A549 (cell line): ENCODE results near the gene PLEKHA7. TPM values are rescaled to one million over a fixed set of nuclear protein-coding genes. Genes with fewer than 3 reads are reported as not detected.
"Not testable (repeated sequence)": the region's sequence is repeated elsewhere in the genome, so short reads cannot be mapped to it uniquely, and the experiment has no call there.

Experiments
- ATAC-seq, 2 experiments: fragments of 200-7000 bp in 1 of 2; fragments of >200 bp in 1 of 2; cut with Nextera tagmentation in 1 of 2; cut with Tn5 transposase in 1 of 2; 3 replicates each; pipeline versions ENCODE4 v1.8.0 to v1.9.1; 2018 to 2020; ENCODE audit warnings: mild to moderate bottlenecking in 1 of 2, moderate library complexity in 1 of 2
- CTCF ChIA-PET: fragments of 300-600 bp; sonication (Branson Sonifier 250); formaldehyde crosslinking; extraction: SDS; loops from one replicate; lab custom pipeline; 2021; ENCODE audit warnings: antibody characterized with exemption, inconsistent platforms; lab: Yijun Ruan, JAX
- POLR2A ChIA-PET: fragments of 350-600 bp; formaldehyde crosslinking; extraction: SDS; loops from one replicate; lab custom pipeline; 2021; ENCODE audit warnings: antibody characterized with exemption, inconsistent platforms; lab: Yijun Ruan, JAX
- DNase-seq, 2 experiments: peaks; one replicate each; pipeline versions ENCODE4 v3.0.0 to v3.0.0-alpha.2; 2011 to 2016; ENCODE audit warnings: low read depth in 1 of 2, low spot score in 1 of 2
- FAIRE-seq: peaks from 2 replicates; lab custom pipeline; 2011; peaks lifted over from hg19 to GRCh38; lab: Jason Lieb, UNC
- H3K27ac ChIP-seq, 2 experiments: fragments of >200 bp; sonication (Bioruptor Twin); formaldehyde crosslinking; 3 replicates each; pipeline ENCODE4 v1.5.1; 2016 to 2017
- H3K4me1 ChIP-seq: fragments of >200 bp; sonication (Bioruptor Twin); formaldehyde crosslinking; 3 replicates; pipeline ENCODE4 v1.6.1; 2016
- H3K4me2 ChIP-seq: fragments of >200 bp; sonication (Bioruptor Twin); formaldehyde crosslinking; 3 replicates; pipeline ENCODE4 v1.6.1; 2016
- H3K4me3 ChIP-seq: fragments of >200 bp; sonication (Bioruptor Twin); formaldehyde crosslinking; 3 replicates; pipeline ENCODE4 v1.5.1; 2016
- H3K9me3 ChIP-seq: fragments of >200 bp; sonication (Bioruptor Twin); formaldehyde crosslinking; 3 replicates; pipeline ENCODE4 v1.6.1; 2016
- ATOH8 ChIP-seq: fragments of 250-450 bp; sonication (Bioruptor Pico); IDR thresholded peaks from 2 replicates; pipeline ENCODE4 v1.5.0; 2020; ENCODE audit warnings: low read depth, mild to moderate bottlenecking, moderate library complexity
- BHLHE40 ChIP-seq: IDR thresholded peaks from 2 replicates; pipeline ENCODE4 v1.6.1; 2012; ENCODE audit warnings: low read depth, low read length, inconsistent platforms
- CBX2 ChIP-seq: fragments of 200-600 bp; sonication (generic); IDR thresholded peaks from 2 replicates; pipeline ENCODE4 v1.6.1; 2016; ENCODE audit warnings: low read depth, mild to moderate bottlenecking, borderline replicate concordance
- CHD2 ChIP-seq: fragments of 150-350 bp; IDR thresholded peaks from 2 replicates; pipeline ENCODE4 v1.6.1; 2014; ENCODE audit warnings: low read length; ENCODE audit not compliant: partially characterized antibody
- CHD4 ChIP-seq: fragments of 200-600 bp; sonication (generic); IDR thresholded peaks from 2 replicates; pipeline ENCODE4 v1.6.1; 2016; ENCODE audit warnings: antibody characterized with exemption, mild to moderate bottlenecking, borderline replicate concordance
- GATA3 ChIP-seq: IDR thresholded peaks from 2 replicates; pipeline ENCODE4 v1.6.1; 2012; ENCODE audit warnings: borderline replicate concordance
- HDAC2 ChIP-seq: fragments of 200-600 bp; sonication (generic); IDR thresholded peaks from 2 replicates; pipeline ENCODE4 v1.6.1; 2016
- HOXB13 ChIP-seq: fragments of 250-450 bp; sonication (Bioruptor Pico); IDR thresholded peaks from 2 replicates; pipeline ENCODE4 v1.5.0; 2020; ENCODE audit warnings: low read depth, mild to moderate bottlenecking, moderate library complexity
- HOXB5 ChIP-seq: fragments of 250-450 bp; sonication (Bioruptor Pico); IDR thresholded peaks from 2 replicates; pipeline ENCODE4 v1.5.0; 2020; ENCODE audit warnings: mild to moderate bottlenecking, moderate library complexity
- JUN ChIP-seq, 2 experiments: fragments of >200 bp; sonication (Bioruptor Twin); formaldehyde crosslinking; IDR thresholded peaks; 2 replicates in 1 of 2; 3 replicates in 1 of 2; pipeline ENCODE4 v1.6.1; 2016 to 2017
- JUNB ChIP-seq: fragments of >200 bp; sonication (Bioruptor Twin); formaldehyde crosslinking; IDR thresholded peaks from 2 replicates; pipeline ENCODE4 v1.6.1; 2016
- MAX ChIP-seq: IDR thresholded peaks from 2 replicates; pipeline ENCODE4 v1.6.1; 2012
- MAZ ChIP-seq: fragments of 150-350 bp; IDR thresholded peaks from 2 replicates; pipeline ENCODE4 v1.6.1; 2014; ENCODE audit warnings: antibody characterized with exemption, low read depth, low read length, borderline replicate concordance
- MYC ChIP-seq: IDR thresholded peaks from 2 replicates; pipeline ENCODE4 v1.6.1; 2012; ENCODE audit warnings: mild to moderate bottlenecking, inconsistent platforms, low read length, improper control_type of control experiment, borderline replicate concordance
- NFE2L2 ChIP-seq: fragments of 150-350 bp; conservative IDR thresholded peaks from 2 replicates; pipeline ENCODE4 v1.6.1; 2014; ENCODE audit warnings: low read length
- POLR2A ChIP-seq: IDR thresholded peaks from 2 replicates; pipeline ENCODE4 v1.6.1; 2012; ENCODE audit warnings: mild to moderate bottlenecking, low read length
- RFX5 ChIP-seq: fragments of 450-650 bp; IDR thresholded peaks from 2 replicates; pipeline ENCODE4 v1.7.1; 2014; ENCODE audit warnings: antibody characterized with exemption, mild to moderate bottlenecking, moderate library complexity
- SMC3 ChIP-seq: fragments of >200 bp; sonication (Bioruptor Twin); formaldehyde crosslinking; IDR thresholded peaks from 3 replicates; pipeline ENCODE4 v1.6.1; 2018; ENCODE audit warnings: inconsistent platforms
- SREBF2 ChIP-seq: fragments of 450-650 bp; IDR thresholded peaks from 2 replicates; pipeline ENCODE4 v1.6.1; 2014; ENCODE audit warnings: mild to moderate bottlenecking, moderate library complexity
- WGBS: methylation state at CpG from one replicate; pipeline ENCODE4 v1.1.6; 2017; ENCODE audit errors: missing lambda C conversion rate; 5-methylcytosine and 5-hydroxymethylcytosine counted together
- polyA plus RNA-seq, 4 experiments: library from polyadenylated mRNA; depleted of rRNA in 3 of 4; stranded (reverse); fragments of >200 nt; fragmentation: RNase III in 1 of 4; extraction: RNeasy Plus Mini Kit Qiagen cat#74134 plus additional on column Dnase treatment in 1 of 4; gene quantifications; 2 replicates in 3 of 4; 3 replicates in 1 of 4; pipeline ENCODE4 v1.2.3, GENCODE V29; 2011 to 2017
- TF ChIP-seq, protein P1 (sequence below): fragments of 200-600 bp; sonication (generic); IDR thresholded peaks from 2 replicates; pipeline ENCODE4 v1.6.1; 2016; ENCODE audit warnings: antibody characterized with exemption, mild to moderate bottlenecking, moderate library complexity
- TF ChIP-seq, protein P2 (sequence below): fragments of >200 bp; sonication (Bioruptor Twin); formaldehyde crosslinking; IDR thresholded peaks from 3 replicates; pipeline ENCODE4 v1.5.1; 2016

The PLEKHA7 gene
- polyA plus RNA-seq, 2 of the 4 experiments (the other 2 are of a cell fraction): 8.7 to 13.8 TPM

DNA sequence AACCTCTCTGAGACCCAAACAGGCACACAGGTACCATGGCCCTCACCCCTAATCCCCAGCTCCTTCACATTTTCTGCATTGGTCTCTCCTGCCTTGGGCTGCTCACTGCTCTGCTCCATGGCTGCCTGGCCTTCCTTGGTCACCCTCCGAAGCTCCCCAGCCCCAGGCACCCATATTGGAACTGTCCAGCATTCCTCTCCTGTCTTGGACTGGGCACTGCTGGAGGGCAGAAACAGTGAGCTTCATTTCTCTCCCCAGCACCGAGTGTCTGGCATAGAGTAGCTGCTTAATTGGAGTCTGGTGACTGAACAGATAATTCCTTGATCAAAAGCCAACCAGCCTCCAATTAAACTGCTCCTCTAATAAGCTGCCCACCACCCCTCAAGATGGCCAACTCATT is 13.2 kb downstream of the PLEKHA7 start:
- no peak for FAIRE-seq
- Histone ChIP-seq H3K4me2 (no peak overlapping the region), H3K27ac (no peak overlapping the region), H3K4me3 (no peak overlapping the region), H3K4me1 (peaks cover 17% of the 10 kb centered on the region), H3K9me3 (no peaks in the 10 kb centered on the region; the same call in 2 of the 3 replicates)
- DNase-seq: no peak
- ChIA-PET POLR2A (interaction anchor here (0.7 kb wide), 1 partner anchor 12 kb away, joined by 3 read pairs; no protein-coding TSS in a partner anchor), CTCF (interaction anchor here (0.5 to 3.6 kb wide), 3 partner anchors 14 to 65 kb away, joined by 3 to 12 read pairs (median 10); no protein-coding TSS in a partner anchor)
- no peak for TF ChIP-seq HDAC2
- TF ChIP-seq, protein P1, sequence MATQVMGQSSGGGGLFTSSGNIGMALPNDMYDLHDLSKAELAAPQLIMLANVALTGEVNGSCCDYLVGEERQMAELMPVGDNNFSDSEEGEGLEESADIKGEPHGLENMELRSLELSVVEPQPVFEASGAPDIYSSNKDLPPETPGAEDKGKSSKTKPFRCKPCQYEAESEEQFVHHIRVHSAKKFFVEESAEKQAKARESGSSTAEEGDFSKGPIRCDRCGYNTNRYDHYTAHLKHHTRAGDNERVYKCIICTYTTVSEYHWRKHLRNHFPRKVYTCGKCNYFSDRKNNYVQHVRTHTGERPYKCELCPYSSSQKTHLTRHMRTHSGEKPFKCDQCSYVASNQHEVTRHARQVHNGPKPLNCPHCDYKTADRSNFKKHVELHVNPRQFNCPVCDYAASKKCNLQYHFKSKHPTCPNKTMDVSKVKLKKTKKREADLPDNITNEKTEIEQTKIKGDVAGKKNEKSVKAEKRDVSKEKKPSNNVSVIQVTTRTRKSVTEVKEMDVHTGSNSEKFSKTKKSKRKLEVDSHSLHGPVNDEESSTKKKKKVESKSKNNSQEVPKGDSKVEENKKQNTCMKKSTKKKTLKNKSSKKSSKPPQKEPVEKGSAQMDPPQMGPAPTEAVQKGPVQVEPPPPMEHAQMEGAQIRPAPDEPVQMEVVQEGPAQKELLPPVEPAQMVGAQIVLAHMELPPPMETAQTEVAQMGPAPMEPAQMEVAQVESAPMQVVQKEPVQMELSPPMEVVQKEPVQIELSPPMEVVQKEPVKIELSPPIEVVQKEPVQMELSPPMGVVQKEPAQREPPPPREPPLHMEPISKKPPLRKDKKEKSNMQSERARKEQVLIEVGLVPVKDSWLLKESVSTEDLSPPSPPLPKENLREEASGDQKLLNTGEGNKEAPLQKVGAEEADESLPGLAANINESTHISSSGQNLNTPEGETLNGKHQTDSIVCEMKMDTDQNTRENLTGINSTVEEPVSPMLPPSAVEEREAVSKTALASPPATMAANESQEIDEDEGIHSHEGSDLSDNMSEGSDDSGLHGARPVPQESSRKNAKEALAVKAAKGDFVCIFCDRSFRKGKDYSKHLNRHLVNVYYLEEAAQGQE: peak; percentile 24; the same call in 1 of the 2 replicates
- WGBS: 88% methylated on average over 2 of the region's 2 CpGs
- ATAC-seq: no peak

- ATAC-seq, POLR2A ChIA-PET, H3K27ac ChIP-seq, H3K9me3 ChIP-seq, H3K4me2 ChIP-seq, H3K4me3 ChIP-seq, FAIRE-seq, DNase-seq: not testable (repeated sequence)
- CTCF ChIA-PET: interaction anchor here (0.5 to 3.6 kb wide), 3 partner anchors 15 to 66 kb away, joined by 3 to 12 read pairs (median 10); no protein-coding TSS in a partner anchor
- H3K4me1 ChIP-seq: peaks cover 16% of the 10 kb centered on the region
- WGBS: 92% methylated on average over 1 of the region's 1 CpG
These were observed 14.0 kb downstream of the PLEKHA7 start for GRCh38 chr11:17000253-17000652.

DNA sequence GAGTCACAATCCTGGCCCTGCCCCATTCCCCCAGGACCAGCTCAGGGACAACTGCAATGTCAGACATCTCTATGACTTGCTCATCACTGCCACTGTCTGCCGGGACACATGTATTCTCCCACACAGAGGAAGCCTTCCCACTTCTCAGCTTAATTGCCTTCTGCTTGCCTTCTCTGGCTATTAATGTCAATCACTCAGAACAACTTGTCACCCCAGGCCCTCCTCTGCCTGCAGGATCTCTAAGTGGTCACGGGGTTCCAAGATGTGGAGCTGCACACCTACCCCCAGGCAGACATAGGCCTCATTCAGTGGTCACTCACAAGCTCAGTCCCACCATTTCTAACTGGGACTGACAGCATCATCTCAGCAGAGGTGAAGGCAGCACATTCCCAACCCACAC is 15.1 kb downstream of the PLEKHA7 start:
- Histone ChIP-seq H3K4me1 (peaks cover 5% of the 10 kb centered on the region; the same call in 1 of the 3 replicates), H3K4me2 (no peak overlapping the region), H3K27ac (no peak overlapping the region)
- no peak for FAIRE-seq
- WGBS: 95% methylated on average over 2 of the region's 2 CpGs
- no peak for TF ChIP-seq CHD4
- TF ChIP-seq HOXB13 (CRISPR knock-in tag): no peak
- TF ChIP-seq POLR2A: no peak
- no peak for TF ChIP-seq JUNB
- TF ChIP-seq SMC3: no peak
- TF ChIP-seq MAZ: no peak
- TF ChIP-seq GATA3: no peak
- TF ChIP-seq HOXB5 (CRISPR knock-in tag): no peak
- TF ChIP-seq, protein P2, sequence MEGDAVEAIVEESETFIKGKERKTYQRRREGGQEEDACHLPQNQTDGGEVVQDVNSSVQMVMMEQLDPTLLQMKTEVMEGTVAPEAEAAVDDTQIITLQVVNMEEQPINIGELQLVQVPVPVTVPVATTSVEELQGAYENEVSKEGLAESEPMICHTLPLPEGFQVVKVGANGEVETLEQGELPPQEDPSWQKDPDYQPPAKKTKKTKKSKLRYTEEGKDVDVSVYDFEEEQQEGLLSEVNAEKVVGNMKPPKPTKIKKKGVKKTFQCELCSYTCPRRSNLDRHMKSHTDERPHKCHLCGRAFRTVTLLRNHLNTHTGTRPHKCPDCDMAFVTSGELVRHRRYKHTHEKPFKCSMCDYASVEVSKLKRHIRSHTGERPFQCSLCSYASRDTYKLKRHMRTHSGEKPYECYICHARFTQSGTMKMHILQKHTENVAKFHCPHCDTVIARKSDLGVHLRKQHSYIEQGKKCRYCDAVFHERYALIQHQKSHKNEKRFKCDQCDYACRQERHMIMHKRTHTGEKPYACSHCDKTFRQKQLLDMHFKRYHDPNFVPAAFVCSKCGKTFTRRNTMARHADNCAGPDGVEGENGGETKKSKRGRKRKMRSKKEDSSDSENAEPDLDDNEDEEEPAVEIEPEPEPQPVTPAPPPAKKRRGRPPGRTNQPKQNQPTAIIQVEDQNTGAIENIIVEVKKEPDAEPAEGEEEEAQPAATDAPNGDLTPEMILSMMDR: no peak
- no peak for TF ChIP-seq MAX
- no peak for TF ChIP-seq SREBF2
- TF ChIP-seq BHLHE40: no peak
- TF ChIP-seq CHD2: no peak
- no peak for TF ChIP-seq RFX5
- no peak for TF ChIP-seq NFE2L2
- no peak for TF ChIP-seq ATOH8 (CRISPR knock-in tag)
- no peak for TF ChIP-seq CBX2
- no peak for TF ChIP-seq MYC
- no peak for TF ChIP-seq JUN (IDR thresholded peaks at IDR 0.05)
- TF ChIP-seq, all 56 proteins: peak for 0
- Histone ChIP-seq H3K9me3 (no peaks in the 10 kb centered on the region), H3K4me3 (no peak overlapping the region)
- DNase-seq: no peak
- ChIA-PET POLR2A (no interaction called here), CTCF (interaction anchor here (0.6 to 3.6 kb wide), 7 partner anchors 14 to 210 kb away, joined by 3 to 12 read pairs (median 3); no protein-coding TSS in a partner anchor)
- ATAC-seq: no peak
